ENCODE measurements around the gene NLRP3.
"Not testable (repeated sequence)": the region's sequence is repeated elsewhere in the genome, so short reads cannot be mapped to it uniquely, and the experiment has no call there.

Gene NLRP3

DNA sequence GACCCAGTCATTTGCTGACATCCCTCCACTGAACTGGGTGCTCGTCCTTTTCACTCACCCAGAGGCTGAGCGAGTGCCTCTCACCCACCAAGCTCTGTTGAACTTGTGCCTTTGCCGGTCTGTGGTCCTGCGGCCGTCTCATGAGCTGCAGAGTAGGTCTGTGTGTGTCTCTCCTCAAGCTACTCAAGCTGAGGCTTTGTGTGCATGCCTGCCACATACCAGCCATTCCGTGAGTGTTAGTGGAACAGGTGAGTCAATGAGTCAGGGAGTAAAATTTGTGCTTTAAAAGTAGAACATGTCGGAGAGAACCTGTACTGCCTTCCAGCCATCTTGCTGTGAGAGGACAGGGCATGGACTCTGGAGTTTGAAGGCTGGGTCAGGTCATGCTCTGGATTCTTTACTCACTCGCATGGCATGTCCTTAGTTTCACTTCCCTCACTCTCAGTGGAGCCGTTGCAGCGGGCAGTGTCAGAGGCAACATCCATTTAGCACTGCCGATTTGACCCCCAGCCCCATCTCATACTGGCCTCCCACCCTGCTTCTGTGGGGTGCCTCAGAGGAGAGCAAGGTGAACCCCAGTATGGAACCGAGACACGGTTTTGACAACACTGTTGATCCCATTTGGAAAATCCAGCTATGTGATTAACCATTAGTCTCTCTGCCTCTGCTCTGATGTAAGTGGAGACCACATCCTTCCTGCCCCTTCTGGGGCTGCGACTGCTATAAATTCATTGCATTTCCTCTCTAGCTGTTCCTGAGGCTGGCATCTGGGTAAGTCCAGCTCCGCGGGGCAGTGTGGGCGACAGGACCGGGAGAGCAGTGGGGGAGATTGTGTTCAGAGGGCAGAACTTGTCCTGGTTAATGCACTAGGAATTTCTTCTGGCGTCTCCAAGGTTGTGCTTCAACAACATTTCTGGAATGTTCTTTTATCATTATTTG lies at the start of gene NLRP3:
NLRP3 (plus strand) TSS at position 751 of the 939 bp plus-strand sequence. CDS start 2,628 bp downstream, outside the sequence.
- H3K4me3 ChIP-seq (ENCODE audit: low read length) = no peak within 1 kb of the TSS
- TF ChIP-seq CTCF (conservative IDR thresholded peaks at IDR 0.05; ENCODE audit: low read depth, low read length) = no peak
- DNase-seq (ENCODE audit: low read depth) = no peak

DNA sequence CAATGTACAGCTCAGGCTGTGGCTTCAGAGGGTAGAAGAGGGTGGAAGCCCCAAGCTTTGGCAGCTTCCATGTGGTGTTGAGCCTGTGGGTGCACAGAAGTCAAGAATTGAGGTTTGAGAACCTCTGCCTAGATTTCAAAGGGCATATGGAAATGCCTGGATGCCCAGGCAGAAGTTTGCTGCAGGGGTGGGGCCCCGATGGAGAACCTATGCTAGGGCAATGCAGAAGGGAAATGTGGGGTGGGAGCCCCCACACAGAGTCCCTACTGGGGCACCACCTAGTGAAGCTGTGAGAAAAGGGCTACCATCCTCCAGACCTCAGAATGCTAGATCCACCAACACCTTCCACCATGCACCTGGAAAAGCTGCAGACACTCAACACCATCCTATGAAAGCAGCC lies 49.6 kb upstream of the NLRP3 start:
- H3K4me3 ChIP-seq (ENCODE audit: low read length); DNase-seq (ENCODE audit: low read depth): not testable (repeated sequence)

- no peak for TF ChIP-seq CTCF (conservative IDR thresholded peaks at IDR 0.05; ENCODE audit: low read depth, low read length)
- H3K4me3 ChIP-seq (ENCODE audit: low read length) = no peak overlapping the region
- no peak for DNase-seq (ENCODE audit: low read depth)
Measured at GRCh38 chr1:247366926-247367645, 48.9 kb upstream of the NLRP3 start.

GRCh38 chr1:247367786-247368422 lies 48.1 kb upstream of the NLRP3 start:
- TF ChIP-seq CTCF (conservative IDR thresholded peaks at IDR 0.05; ENCODE audit: low read depth, low read length) = no peak
- no peak for DNase-seq (ENCODE audit: low read depth)
- no peak overlapping the region for H3K4me3 ChIP-seq (ENCODE audit: low read length)

DNA sequence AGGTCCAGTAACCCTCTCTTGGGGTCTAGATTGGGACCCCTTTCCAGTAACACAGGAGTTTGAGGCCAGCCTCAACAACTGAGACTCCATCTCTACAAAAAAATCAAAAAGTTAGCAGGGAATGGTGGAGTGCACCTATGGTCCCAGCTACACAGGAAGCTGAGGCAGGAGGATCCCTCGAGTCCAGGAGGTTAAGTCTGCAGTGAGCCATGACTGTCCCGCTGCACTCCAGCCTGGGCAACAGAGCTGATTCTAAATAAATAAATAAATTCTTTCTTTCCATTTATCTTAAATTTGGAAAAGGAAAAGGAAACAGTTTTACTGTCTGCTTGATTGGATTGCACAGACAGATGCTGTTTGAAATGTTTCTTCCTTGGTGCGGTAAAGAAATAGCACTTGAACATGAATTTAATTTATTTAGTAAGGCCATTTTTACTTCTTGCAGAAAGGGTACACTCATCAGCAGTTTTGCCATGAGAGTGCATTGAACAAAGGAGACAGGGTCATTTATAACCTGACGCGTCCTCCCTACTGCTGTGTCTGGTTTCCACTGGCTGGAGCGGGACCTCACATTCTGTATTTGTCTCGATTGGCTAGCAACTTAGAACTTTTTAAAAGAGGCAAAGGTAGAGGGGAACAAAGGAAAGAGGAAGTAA lies 47.4 kb upstream of the NLRP3 start:
- TF ChIP-seq CTCF (conservative IDR thresholded peaks at IDR 0.05; ENCODE audit: low read depth, low read length) = no peak
- H3K4me3 ChIP-seq (ENCODE audit: low read length) = no peak overlapping the region
- no peak for DNase-seq (ENCODE audit: low read depth)

- no peak overlapping the region for H3K4me3 ChIP-seq (ENCODE audit: low read length)
- no peak for TF ChIP-seq CTCF (conservative IDR thresholded peaks at IDR 0.05; ENCODE audit: low read depth, low read length)
Measured at GRCh38 chr1:247370786-247371732, 44.9 kb upstream of the NLRP3 start.

More at GRCh38 chr1:247370786-247371732, 44.9 kb upstream of the NLRP3 start:
- no peak for DNase-seq (ENCODE audit: low read depth)

Data from retinal pigment epithelial cell (primary cell).